HG03280 (cell line): ENCODE data around the gene PRDX2.
"Not testable (repeated sequence)": the region's sequence is repeated elsewhere in the genome, so short reads cannot be mapped to it uniquely, and the experiment has no call there.

Experiments used
- ATAC-seq: cut with Tn5 transposase; IDR thresholded peaks from one replicate; pipeline ENCODE4 v1.9.1; 2021; ENCODE audit warnings: mild to moderate bottlenecking, moderate library complexity; ENCODE audit not compliant: unreplicated experiment

PRDX2 gene

DNA sequence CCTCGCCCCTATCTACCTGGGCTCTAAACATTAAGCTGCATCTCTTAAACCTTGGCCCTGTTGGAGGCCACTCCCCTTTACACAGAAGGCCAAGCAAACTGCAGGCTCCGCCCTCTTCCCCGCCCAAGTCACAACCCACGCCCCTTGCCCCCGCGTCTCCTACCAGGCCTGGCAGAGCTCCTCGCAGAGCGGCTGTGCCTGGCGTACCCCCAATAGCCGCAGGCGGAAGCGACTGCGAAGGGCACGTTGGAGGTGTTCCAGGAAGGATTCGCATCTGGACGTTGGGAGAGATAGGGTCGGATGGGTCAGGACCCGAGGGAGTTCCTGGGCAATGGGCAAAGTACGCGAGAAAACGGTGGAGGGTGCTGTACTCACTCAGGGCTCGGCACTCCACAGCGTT, 26.9 kb upstream of the PRDX2 start:
- ATAC-seq, result no peak

DNA sequence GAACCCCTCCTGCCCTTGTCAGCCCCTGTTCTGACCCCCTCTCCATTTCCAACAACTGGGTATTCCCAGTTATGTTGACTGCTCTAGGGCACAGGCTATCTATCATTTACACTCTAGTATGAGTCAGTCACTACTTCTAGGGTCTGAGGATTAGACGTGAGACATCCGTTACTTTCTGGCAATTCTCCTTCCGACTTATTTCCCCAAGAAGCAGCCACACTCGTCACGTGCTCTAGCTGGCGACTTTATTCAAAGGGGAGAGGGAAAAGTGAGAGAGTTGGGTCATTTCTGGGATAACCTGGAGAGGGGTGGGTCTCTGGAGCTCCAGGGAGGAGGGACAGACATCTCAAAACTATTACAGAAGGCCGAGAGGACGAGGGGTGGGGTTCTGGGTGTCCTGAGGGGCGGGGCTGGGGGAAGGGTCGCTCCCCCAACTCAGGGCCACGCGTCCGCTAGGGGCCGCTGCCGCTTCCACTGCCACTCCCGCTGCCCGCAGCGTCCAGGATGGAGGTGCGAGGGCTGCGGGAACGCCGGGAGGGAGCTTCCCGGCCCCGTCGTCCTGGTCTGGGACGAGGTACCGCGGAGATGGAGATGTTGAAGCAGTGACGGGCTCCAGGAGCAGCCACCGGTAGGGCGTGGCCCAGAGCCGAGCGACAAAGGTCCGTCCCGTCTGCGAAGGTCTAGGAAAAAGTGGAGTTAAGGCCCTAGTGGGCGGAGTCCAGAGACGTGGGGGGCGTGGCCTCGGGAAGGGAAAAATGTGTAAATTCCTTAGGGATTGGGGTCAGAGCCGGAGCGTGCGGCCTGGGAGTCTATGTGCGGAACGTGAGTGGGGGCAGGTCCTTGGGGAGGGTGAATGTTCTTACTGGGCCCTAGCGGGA, 23.9 kb upstream of the PRDX2 start:
- no peak for ATAC-seq

GRCh38 chr19:12821761-12822160, 20.2 kb upstream of the PRDX2 start:
- ATAC-seq, result no peak

- ATAC-seq, result not testable (repeated sequence)
Measured at GRCh38 chr19:12817810-12818209, 16.2 kb upstream of the PRDX2 start.

DNA sequence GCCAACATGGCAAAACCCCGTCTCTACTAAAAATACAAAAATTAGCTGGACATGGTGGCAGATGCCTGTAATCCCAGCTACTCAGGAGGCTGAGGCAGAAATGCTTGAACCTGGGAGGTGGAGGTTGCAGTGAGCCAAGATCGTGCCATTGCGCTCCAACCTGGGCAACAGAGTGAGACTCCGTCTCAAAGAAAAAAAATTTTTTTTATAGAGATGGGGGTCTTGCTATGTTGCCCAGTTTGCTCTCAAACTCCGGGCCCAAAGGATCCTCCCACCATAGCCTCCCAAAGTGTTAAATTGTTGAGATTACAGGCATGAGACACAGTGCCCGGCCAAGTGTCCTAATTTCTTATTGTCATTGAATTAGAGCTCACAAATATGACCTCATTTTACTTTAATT, 15.6 kb upstream of the PRDX2 start:
- ATAC-seq, result not testable (repeated sequence)

GRCh38 chr19:12815088-12815487, 13.5 kb upstream of the PRDX2 start:
- ATAC-seq, result no peak

DNA sequence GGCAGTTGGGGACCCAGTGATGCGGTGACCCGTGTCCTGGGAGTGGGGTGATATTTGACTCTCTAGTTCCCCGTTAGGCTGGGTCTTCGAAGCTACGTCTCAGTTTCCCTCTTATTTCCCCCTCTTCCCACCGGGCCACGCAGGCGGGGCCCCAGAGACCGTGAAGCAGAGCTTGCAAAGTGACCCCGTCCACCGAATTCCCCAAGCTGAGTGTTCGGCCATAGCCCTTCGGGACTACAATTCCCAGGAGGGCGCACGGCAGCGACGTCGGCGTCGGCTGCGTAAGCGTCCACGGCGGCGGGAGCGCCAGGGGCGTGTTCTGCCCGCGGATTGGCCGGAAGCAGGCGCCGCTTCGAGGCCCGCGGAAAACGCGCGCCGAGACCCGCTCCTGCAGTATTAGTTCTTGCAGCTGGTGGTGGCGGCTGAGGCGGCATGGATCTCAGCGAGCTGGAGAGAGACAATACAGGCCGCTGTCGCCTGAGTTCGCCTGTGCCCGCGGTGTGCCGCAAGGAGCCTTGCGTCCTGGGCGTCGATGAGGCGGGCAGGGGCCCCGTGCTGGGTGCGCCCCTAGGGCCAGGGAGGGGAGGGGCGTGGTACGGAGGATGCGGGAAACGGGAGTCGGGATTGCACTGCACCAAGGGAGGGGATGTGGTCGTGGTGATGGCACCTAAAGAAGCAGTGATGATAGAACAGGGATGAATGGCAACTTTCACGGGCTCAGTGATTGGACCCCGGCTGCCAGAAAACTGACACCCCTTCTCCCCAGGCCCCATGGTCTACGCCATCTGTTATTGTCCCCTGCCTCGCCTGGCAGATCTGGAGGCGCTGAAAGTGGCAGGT, 4.9 kb upstream of the PRDX2 start, which contains the start of gene RNASEH2A:
Gene RNASEH2A (plus strand): TSS at position 343 of the 840 bp plus-strand sequence. CDS start 90 bp downstream, at position 433.
- peak; percentile 70 for ATAC-seq

DNA sequence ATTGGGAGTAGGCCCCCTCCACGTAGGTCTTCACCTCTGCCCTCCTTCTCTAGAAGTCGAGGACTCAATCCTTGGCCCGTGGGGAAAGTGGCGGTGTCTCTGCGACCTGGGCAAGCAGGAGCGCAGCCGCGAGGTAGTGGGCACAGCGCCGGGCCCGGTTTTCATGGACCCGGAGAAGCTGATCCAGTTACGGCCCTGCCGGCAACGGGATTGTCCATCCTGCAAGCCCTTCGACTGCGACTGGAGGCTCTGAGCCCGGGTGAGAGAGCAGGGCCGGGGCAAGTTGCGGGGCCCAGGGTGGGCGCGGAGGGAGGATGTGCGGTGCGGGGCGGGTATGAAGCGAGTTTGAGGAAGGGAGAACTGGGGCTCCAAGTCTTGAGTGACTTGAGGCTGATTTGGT, 2.5 kb upstream of the PRDX2 start:
- no peak for ATAC-seq

- ATAC-seq, result no peak
Measured at GRCh38 chr19:12802267-12803106, 887 bp upstream of the PRDX2 start.

DNA sequence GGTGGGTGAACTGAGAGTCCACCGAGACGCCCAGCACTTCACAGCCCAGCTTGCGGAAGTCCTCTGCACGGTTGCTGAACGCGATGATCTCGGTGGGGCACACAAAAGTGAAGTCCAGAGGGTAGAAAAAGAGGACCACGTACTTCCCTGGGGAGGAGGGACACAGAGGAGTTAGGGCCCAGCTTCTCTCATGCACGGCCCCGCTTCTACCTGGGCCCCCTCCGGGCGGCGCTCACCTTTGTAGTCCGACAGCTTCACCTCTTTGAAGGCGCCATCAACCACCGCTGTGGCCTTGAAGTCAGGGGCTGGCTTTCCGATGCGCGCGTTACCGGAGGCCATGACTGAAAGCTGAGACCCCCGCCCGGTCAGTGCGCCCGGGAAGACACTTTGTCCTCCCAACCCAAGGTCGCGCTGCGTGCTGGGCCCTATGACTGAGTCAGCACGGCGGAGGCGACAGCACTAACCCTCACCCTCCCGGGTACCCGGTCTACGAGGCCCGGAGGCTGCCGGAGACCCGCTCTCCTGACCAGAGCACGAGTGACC, 606 bp downstream of the PRDX2 start:
- no peak for ATAC-seq

GRCh38 chr19:12800466-12800770, 1.2 kb downstream of the PRDX2 start:
- no peak for ATAC-seq

GRCh38 chr19:12799742-12800465, 1.7 kb downstream of the PRDX2 start:
- no peak for ATAC-seq

DNA sequence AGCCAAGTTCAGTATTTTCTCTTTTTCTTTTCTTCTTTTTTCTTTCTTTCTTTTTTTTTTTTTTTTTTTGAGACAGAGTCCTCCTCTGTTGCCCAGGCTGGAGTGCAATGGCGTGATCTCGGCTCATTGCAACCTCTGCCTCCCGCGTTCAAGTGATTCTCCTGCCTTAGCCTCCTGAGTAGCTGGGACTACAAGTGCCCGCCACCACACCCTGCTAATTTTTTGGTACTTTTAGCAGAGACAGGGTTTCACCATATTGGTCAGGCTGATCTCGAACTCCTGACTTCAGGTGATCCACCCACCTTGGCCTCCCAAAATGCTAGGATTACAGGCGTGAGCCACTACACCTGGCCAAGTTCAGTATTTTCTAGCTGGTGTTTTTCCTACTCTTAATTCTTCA, 4.0 kb downstream of the PRDX2 start:
- ATAC-seq, result not testable (repeated sequence)

DNA sequence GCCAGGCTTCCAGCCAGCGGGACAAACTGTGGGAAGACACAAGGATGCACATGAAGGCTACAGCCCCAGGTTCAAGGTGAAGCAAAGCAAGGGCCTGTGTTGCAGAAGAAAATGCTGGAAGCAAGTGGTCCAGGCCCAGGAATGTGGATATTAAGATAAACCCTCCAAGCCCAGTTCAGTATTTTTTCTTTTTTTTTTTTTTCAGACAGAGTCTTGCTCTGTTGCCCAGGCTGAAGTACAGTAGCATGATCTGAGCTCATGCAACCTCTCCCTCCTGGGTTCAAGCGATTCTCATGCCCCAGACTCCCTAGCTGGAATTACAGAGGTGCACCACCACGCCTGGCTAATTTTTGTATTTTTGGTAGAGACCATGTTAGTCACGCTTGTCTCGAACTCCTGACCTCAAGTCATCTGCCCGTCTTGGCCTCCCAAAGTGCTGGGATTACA, 4.4 kb downstream of the PRDX2 start:
- ATAC-seq, result no peak

DNA sequence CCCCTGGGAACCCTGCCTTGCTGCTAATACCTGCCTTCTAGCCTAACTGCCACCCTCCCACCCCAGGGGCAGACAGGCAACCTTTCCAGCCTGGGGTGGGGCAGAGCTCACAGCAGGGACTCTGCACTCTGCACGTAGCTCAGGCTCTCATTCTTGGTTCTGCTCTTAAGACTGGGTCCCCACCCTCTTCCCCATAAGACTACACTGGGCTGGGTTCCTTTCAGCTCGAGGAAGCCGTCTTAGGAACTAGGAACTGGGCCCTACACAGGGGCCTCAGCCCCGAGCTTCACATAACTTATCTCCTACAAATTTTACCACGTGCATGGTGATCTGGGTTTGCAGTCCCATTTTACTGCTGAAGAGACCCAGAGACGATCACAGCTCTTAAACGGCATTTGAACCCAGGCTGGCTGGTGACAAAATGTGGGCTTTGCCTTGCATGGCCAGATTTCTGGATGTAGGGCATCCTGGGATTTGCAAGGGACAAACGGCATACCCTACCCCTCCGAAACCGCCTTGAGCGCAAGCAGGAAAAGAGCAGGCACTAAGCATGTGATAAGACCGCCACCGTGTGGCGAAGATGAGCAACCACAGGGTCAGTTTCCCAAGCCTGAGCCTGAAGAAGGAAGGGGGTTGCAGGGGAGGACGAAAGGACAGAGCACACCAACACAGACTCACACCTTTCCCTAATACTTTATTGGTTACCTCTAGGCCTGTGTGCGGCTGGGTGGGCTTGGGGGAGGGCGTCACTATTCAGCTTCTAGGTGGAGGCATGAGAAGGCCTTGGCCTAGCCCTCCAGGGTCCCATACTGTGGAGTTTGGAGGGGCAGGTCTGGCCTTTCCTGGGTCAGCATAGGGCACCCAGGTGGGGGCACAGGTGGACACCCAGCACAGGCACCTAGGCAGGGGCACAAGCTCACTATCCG, 5.2 kb downstream of the PRDX2 start:
- ATAC-seq, result no peak

DNA sequence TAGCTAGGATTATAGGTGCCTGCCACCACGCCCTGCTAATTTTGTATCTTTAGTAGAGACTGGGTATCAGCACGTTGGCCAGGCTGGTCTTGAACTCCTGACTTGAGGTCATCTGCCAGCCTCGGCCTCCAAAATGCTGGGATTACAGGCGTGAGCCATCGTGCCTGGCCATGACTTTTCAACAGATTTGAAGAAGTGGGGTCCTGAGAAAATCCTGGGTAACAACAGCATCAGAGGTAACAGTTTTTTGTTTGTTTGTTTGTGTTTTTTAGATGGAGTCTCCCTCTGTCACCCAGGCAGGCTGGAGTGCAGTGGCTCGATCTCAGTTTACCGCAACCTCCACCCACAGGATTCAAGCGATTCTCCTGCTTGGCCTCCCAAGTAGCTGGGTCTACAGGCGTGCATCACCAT, 6.6 kb downstream of the PRDX2 start:
- no peak for ATAC-seq

DNA sequence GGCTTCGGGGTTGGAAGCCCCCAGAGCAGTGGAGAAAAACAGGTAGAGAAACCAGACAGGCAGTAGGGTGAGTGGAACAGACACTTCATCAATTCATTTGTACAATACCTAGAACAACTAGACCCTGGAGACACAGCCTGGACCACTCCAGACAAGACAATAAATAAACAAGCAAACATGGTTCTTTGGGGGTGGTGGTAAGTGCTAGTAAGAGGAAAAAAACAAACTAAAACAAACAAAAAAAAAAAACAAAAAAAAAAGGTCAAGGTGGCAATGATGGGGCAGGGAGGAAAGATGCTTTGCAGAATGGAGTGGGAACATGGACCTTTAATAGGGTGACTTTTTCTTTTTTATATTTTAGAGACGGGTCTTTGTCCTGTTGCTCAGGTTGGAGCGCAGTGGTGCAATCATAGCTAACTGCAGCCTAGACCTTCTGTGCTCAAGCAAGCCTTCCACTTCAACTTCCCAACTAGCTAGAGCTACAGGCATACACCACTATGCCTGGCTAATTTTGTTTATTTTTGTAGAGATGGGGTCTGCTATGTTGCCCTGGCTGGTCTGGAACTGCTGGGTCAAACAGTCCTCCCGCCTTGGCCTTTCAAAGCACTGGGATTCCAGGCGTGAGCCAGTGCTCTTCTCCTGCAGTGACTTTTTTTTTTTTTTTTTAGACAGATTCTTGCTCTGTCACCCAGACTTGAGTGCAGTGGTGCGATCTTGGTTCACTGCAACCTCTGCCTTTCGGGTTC, 7.2 kb downstream of the PRDX2 start:
- ATAC-seq, result no peak
